ENCODE data around the gene DMD. TPM values are rescaled to one million over a fixed set of nuclear protein-coding genes. Genes with fewer than 3 reads are reported as not detected.

Gene DMD
- total RNA-seq, 1 donor from 2014 or later, result 32.2 TPM

- ATAC-seq (no peak), DNase-seq (ENCODE audit: low spot score) (no peak)
These were observed 696.4 kb downstream of the DMD start for GRCh38 chrX:32514986-32515385.

- DNase-seq (ENCODE audit: low spot score) (no peak), ATAC-seq (no peak)
These were observed 709.7 kb downstream of the DMD start for GRCh38 chrX:32501606-32502005.

GRCh38 chrX:32496671-32497070 lies 714.7 kb downstream of the DMD start:
- no peak for ATAC-seq
- no peak for DNase-seq (ENCODE audit: low spot score)

- DNase-seq (ENCODE audit: low spot score), result no peak
- no peak for ATAC-seq
These were observed 715.5 kb downstream of the DMD start for GRCh38 chrX:32495855-32496254.

- ATAC-seq (no peak), DNase-seq (ENCODE audit: low spot score) (no peak)
These were observed 722.2 kb downstream of the DMD start for GRCh38 chrX:32489125-32489524.

GRCh38 chrX:32483534-32484136 lies 727.7 kb downstream of the DMD start:
- no peak for ATAC-seq
- no peak for DNase-seq (ENCODE audit: low spot score)

GRCh38 chrX:32480019-32480418 lies 731.3 kb downstream of the DMD start:
- DNase-seq (ENCODE audit: low spot score) (no peak), ATAC-seq (no peak)

GRCh38 chrX:32472364-32472763 lies 739.0 kb downstream of the DMD start:
- no peak for DNase-seq (ENCODE audit: low spot score)
- ATAC-seq, result no peak

- no peak for DNase-seq (ENCODE audit: low spot score)
- ATAC-seq, result no peak
These were observed 755.6 kb downstream of the DMD start for GRCh38 chrX:32455704-32456103.

GRCh38 chrX:32451954-32452695 lies 759.2 kb downstream of the DMD start:
- ATAC-seq (no peak), DNase-seq (ENCODE audit: low spot score) (no peak)

- DNase-seq (ENCODE audit: low spot score), result no peak
- no peak for ATAC-seq
These were observed 762.4 kb downstream of the DMD start for GRCh38 chrX:32448945-32449344.

- ATAC-seq (peak; percentile 79), DNase-seq (ENCODE audit: low spot score) (no peak)
These were observed 763.0 kb downstream of the DMD start for GRCh38 chrX:32448320-32448719.

- no peak for ATAC-seq
- no peak for DNase-seq (ENCODE audit: low spot score)
These were observed 763.7 kb downstream of the DMD start for GRCh38 chrX:32447640-32448039.

GRCh38 chrX:32443841-32444240 lies 767.5 kb downstream of the DMD start:
- no peak for ATAC-seq
- DNase-seq (ENCODE audit: low spot score), result no peak

GRCh38 chrX:32421266-32421665 lies 790.1 kb downstream of the DMD start:
- DNase-seq (ENCODE audit: low spot score), result no peak
- no peak for ATAC-seq

GRCh38 chrX:32408389-32408788 lies 803.0 kb downstream of the DMD start:
- ATAC-seq (no peak), DNase-seq (ENCODE audit: low spot score) (no peak)

GRCh38 chrX:32397562-32398216 lies 813.7 kb downstream of the DMD start:
- DNase-seq (ENCODE audit: low spot score) (no peak), ATAC-seq (no peak)

GRCh38 chrX:32395878-32396277 lies 815.5 kb downstream of the DMD start:
- ATAC-seq, result no peak
- no peak for DNase-seq (ENCODE audit: low spot score)

GRCh38 chrX:32392655-32393054 lies 818.7 kb downstream of the DMD start:
- DNase-seq (ENCODE audit: low spot score), result no peak
- ATAC-seq, result no peak

GRCh38 chrX:32370456-32371205 lies 840.7 kb downstream of the DMD start:
- ATAC-seq, result no peak
- DNase-seq (ENCODE audit: low spot score), result no peak

- ATAC-seq (no peak), DNase-seq (ENCODE audit: low spot score) (no peak)
These were observed 917.2 kb downstream of the DMD start for GRCh38 chrX:32293962-32294700.

Measured in left lobe of liver (tissue), 2 donors.